ENCODE data around the gene SURF2. TPM values are rescaled to one million over a fixed set of nuclear protein-coding genes. Genes with fewer than 3 reads are reported as not detected.

The SURF2 gene
- total RNA-seq, 1 experiment from 2014 or later: 18.1 TPM

GRCh38 chr9:133369933-133370332 lies 13.6 kb downstream of the SURF2 start:
- TF ChIP-seq, protein P1, sequence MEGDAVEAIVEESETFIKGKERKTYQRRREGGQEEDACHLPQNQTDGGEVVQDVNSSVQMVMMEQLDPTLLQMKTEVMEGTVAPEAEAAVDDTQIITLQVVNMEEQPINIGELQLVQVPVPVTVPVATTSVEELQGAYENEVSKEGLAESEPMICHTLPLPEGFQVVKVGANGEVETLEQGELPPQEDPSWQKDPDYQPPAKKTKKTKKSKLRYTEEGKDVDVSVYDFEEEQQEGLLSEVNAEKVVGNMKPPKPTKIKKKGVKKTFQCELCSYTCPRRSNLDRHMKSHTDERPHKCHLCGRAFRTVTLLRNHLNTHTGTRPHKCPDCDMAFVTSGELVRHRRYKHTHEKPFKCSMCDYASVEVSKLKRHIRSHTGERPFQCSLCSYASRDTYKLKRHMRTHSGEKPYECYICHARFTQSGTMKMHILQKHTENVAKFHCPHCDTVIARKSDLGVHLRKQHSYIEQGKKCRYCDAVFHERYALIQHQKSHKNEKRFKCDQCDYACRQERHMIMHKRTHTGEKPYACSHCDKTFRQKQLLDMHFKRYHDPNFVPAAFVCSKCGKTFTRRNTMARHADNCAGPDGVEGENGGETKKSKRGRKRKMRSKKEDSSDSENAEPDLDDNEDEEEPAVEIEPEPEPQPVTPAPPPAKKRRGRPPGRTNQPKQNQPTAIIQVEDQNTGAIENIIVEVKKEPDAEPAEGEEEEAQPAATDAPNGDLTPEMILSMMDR (conservative IDR thresholded peaks at IDR 0.05): no peak
- TF ChIP-seq EZH2 (IDR thresholded peaks at IDR 0.05; ENCODE audit: low read depth): no peak
- no peaks in the 10 kb centered on the region for H3K27me3 ChIP-seq (ENCODE audit: insufficient read depth, low read depth)
- H3K9me2 ChIP-seq (ENCODE audit: insufficient read depth): no peaks in the 10 kb centered on the region
- no peaks in the 10 kb centered on the region for H3K9me3 ChIP-seq (ENCODE audit: insufficient read depth, low read depth)
- 0 out of 2 replicates have a peak, but pooled peaks cover 10% of the 10 kb centered on the region for H3K4me1 ChIP-seq (replicated peaks; ENCODE audit: insufficient read depth)
- no peak for DNase-seq
- intact Hi-C loops (cut with micrococcal nuclease; ENCODE audit: unreplicated experiment): no loop called here
- CTCF ChIA-PET: no interaction called here
- no peak overlapping the region for H3K27ac ChIP-seq
- H2AFZ ChIP-seq: no peak overlapping the region
- no TSS peak for BruUV-seq (replicated peaks)
- POLR2A ChIA-PET (ENCODE audit: unreplicated experiment): no interaction called here
- peaks cover 26% of the 10 kb centered on the region for H3K36me3 ChIP-seq (ENCODE audit: low read depth)
- peaks cover 98% of the 10 kb centered on the region for H4K20me1 ChIP-seq (ENCODE audit: insufficient read depth)
- no peak overlapping the region for H3K4me3 ChIP-seq
- no peak overlapping the region for H3K4me2 ChIP-seq
- H3F3A ChIP-seq (ENCODE audit: insufficient read depth, low read depth): peaks cover 7% of the 10 kb centered on the region; the same call in 1 of the 2 replicates
- peaks cover 81% of the 10 kb centered on the region for H3K79me2 ChIP-seq (ENCODE audit: low read depth)

GRCh38 chr9:133370685-133371084 lies 14.3 kb downstream of the SURF2 start:
- Histone ChIP-seq H3F3A (ENCODE audit: insufficient read depth, low read depth) (peaks cover 7% of the 10 kb centered on the region; the same call in 1 of the 2 replicates), H3K27me3 (ENCODE audit: insufficient read depth, low read depth) (no peaks in the 10 kb centered on the region), H3K79me2 (ENCODE audit: low read depth) (peaks cover 87% of the 10 kb centered on the region), H3K9me2 (ENCODE audit: insufficient read depth) (no peaks in the 10 kb centered on the region), H3K36me3 (ENCODE audit: low read depth) (peaks cover 19% of the 10 kb centered on the region), H3K4me2 (no peak overlapping the region), H4K20me1 (ENCODE audit: insufficient read depth) (peaks cover 92% of the 10 kb centered on the region), H3K4me3 (no peak overlapping the region), H3K27ac (no peak overlapping the region), H3K9me3 (ENCODE audit: insufficient read depth, low read depth) (no peaks in the 10 kb centered on the region), H3K4me1 (replicated peaks; ENCODE audit: insufficient read depth) (0 out of 2 replicates have a peak, but pooled peaks cover 10% of the 10 kb centered on the region), H2AFZ (no peak overlapping the region)
- intact Hi-C loops (cut with micrococcal nuclease; ENCODE audit: unreplicated experiment): no loop called here
- DNase-seq: no peak
- POLR2A ChIA-PET (ENCODE audit: unreplicated experiment): no interaction called here
- TF ChIP-seq, protein P1 (conservative IDR thresholded peaks at IDR 0.05): no peak
- TF ChIP-seq EZH2 (IDR thresholded peaks at IDR 0.05; ENCODE audit: low read depth): no peak
- CTCF ChIA-PET: interaction anchor here (0.6 to 1.1 kb wide), 2 partner anchors 14 to 395 kb away, joined by 5 to 9 read pairs; no protein-coding TSS in a partner anchor
- no TSS peak for BruUV-seq (replicated peaks)

GRCh38 chr9:133371261-133371711 lies 14.9 kb downstream of the SURF2 start:
- CTCF ChIA-PET: interaction anchor here (0.6 to 1.1 kb wide), 2 partner anchors 14 to 394 kb away, joined by 5 to 9 read pairs; no protein-coding TSS in a partner anchor
- BruUV-seq (replicated peaks): no TSS peak
- no peak for TF ChIP-seq EZH2 (IDR thresholded peaks at IDR 0.05; ENCODE audit: low read depth)
- TF ChIP-seq, protein P1 (conservative IDR thresholded peaks at IDR 0.05): no peak

More at GRCh38 chr9:133371261-133371711, 14.9 kb downstream of the SURF2 start:
- POLR2A ChIA-PET (ENCODE audit: unreplicated experiment): no interaction called here
- Histone ChIP-seq H3K9me2 (ENCODE audit: insufficient read depth) (no peaks in the 10 kb centered on the region), H3K27me3 (ENCODE audit: insufficient read depth, low read depth) (no peaks in the 10 kb centered on the region), H3K36me3 (ENCODE audit: low read depth) (peaks cover 14% of the 10 kb centered on the region), H2AFZ (no peak overlapping the region), H3K4me3 (no peak overlapping the region), H3K27ac (no peak overlapping the region), H3K79me2 (ENCODE audit: low read depth) (peaks cover 87% of the 10 kb centered on the region), H3K9me3 (ENCODE audit: insufficient read depth, low read depth) (no peaks in the 10 kb centered on the region), H3F3A (ENCODE audit: insufficient read depth, low read depth) (peaks cover 7% of the 10 kb centered on the region; the same call in 1 of the 2 replicates), H3K4me2 (no peak overlapping the region), H4K20me1 (ENCODE audit: insufficient read depth) (peaks cover 86% of the 10 kb centered on the region), H3K4me1 (replicated peaks; ENCODE audit: insufficient read depth) (0 out of 2 replicates have a peak, but pooled peaks cover 10% of the 10 kb centered on the region)
- no peak for DNase-seq
- intact Hi-C loops (cut with micrococcal nuclease; ENCODE audit: unreplicated experiment): no loop called here
